ENCODE data around the gene MADCAM1. TPM values are rescaled to one million over a fixed set of nuclear protein-coding genes. Genes with fewer than 3 reads are reported as not detected.
A peak's percentile ranks its signal among the peaks of the same experiment; 100 is the strongest.

The MADCAM1 gene
- total RNA-seq, 2 experiments from 2014 or later, result 0.16 to 0.39 TPM

DNA sequence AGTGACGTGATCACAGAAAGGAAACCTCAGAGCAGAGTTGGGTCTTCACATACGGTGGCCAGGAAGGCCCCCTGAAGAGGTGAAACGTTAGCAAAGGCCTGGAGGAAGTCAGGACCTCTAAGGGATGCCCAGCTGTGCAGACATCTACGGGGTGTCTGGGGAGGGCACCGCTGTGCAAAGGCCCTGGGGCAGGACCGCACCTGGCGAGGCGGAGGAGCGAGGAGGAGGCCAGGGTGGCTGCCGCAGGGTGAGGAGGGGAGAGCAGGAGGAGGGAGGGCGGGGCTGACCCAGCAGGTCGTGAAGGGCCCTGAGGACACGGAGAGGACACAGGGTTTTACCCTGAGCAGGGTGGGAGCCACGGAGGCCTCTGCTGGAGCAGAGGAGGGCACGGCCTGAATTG lies 11.8 kb upstream of the MADCAM1 start:
- ChIA-PET POLR2A (no interaction called here), CTCF (interaction anchor here (1.9 kb wide), 1 partner anchor 26 kb away, joined by 4 read pairs; no protein-coding TSS in a partner anchor)
- ATAC-seq (no peak), DNase-seq (no peak)
- no peak overlapping the region for H3K27ac Mint-ChIP-seq
- peaks cover 14% of the 10 kb centered on the region for H3K27me3 Mint-ChIP-seq (ENCODE audit: low read depth)
- H3K9me3 Mint-ChIP-seq (ENCODE audit: insufficient read depth), result peaks cover 13% of the 10 kb centered on the region
- peaks cover 22% of the 10 kb centered on the region for H3K36me3 Mint-ChIP-seq (ENCODE audit: low read depth)
- H3K4me1 Mint-ChIP-seq (ENCODE audit: low read depth), result peaks cover 5% of the 10 kb centered on the region
- H3K4me3 Mint-ChIP-seq, result no peak overlapping the region

DNA sequence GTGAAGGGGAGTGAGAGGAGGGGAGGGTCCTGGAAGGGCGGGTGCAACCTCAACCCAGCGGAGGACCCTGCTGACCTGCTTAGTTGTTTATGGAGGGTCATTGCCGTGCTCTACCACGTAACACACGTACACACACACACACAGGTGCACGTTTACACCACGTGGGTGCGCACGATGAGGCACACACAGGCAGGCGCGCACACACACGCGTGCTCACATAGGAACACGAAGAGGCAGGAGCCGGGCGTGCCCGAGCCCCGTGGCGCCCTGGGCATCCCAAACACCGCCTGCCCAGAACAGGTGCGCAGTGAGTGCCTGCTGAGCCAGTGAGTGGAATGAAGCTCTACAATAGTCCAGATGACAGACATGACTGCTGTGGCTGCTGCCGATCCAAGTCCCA lies 11.2 kb upstream of the MADCAM1 start:
- ChIA-PET CTCF (interaction anchor here (1.1 kb wide), 1 partner anchor 22 kb away, joined by 4 read pairs; the partner anchor contains the start of gene TPGS1), POLR2A (no interaction called here)
- ATAC-seq, result no peak
- no peak for DNase-seq
- peaks cover 19% of the 10 kb centered on the region for H3K36me3 Mint-ChIP-seq (ENCODE audit: low read depth)
- H3K4me1 Mint-ChIP-seq (ENCODE audit: low read depth), result peaks cover 9% of the 10 kb centered on the region
- H3K27me3 Mint-ChIP-seq (ENCODE audit: low read depth), result peaks cover 14% of the 10 kb centered on the region
- no peak overlapping the region for H3K27ac Mint-ChIP-seq
- no peak overlapping the region for H3K4me3 Mint-ChIP-seq
- peaks cover 13% of the 10 kb centered on the region for H3K9me3 Mint-ChIP-seq (ENCODE audit: insufficient read depth)

DNA sequence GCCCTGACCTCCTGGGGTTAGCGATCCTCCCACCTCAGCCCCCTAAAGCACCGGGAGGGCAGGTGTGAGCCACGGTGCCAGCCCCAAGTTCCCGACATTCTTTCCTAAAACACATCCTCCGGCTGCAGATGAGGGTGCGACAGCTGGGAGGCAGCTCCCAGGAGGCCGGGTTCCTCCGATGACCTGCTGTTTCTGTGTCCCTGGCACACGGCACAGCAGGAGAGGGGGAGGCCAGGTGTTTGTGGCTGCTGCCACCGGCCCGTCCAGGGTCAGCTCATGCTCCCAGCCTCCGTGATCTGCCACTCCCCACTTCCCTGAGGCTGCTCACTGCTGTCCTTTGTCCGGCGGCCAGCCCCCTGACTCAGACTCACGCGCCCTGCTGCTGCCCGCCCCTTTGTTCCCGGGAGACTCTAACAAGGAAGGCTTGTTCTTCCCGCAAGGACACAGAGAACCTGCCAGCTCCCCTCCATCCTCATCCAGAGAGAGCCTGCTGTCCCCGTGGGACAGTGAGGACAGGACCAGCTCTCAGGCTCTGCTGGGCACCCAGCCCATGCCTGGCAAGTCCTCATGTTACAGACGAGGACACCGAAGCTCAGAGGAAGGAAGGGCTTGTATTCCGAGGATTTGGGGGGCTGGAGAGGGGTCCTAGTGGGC lies 10.6 kb upstream of the MADCAM1 start:
- ChIA-PET CTCF (interaction anchor here (1.1 kb wide), 1 partner anchor 21 kb away, joined by 4 read pairs; the partner anchor contains the start of gene TPGS1), POLR2A (no interaction called here)
- ATAC-seq (no peak), DNase-seq (no peak)
- Mint-ChIP-seq H3K4me1 (ENCODE audit: low read depth) (peaks cover 12% of the 10 kb centered on the region), H3K9me3 (ENCODE audit: insufficient read depth) (peaks cover 13% of the 10 kb centered on the region), H3K4me3 (no peak overlapping the region), H3K36me3 (ENCODE audit: low read depth) (peaks cover 12% of the 10 kb centered on the region), H3K27ac (no peak overlapping the region), H3K27me3 (ENCODE audit: low read depth) (peaks cover 8% of the 10 kb centered on the region)

DNA sequence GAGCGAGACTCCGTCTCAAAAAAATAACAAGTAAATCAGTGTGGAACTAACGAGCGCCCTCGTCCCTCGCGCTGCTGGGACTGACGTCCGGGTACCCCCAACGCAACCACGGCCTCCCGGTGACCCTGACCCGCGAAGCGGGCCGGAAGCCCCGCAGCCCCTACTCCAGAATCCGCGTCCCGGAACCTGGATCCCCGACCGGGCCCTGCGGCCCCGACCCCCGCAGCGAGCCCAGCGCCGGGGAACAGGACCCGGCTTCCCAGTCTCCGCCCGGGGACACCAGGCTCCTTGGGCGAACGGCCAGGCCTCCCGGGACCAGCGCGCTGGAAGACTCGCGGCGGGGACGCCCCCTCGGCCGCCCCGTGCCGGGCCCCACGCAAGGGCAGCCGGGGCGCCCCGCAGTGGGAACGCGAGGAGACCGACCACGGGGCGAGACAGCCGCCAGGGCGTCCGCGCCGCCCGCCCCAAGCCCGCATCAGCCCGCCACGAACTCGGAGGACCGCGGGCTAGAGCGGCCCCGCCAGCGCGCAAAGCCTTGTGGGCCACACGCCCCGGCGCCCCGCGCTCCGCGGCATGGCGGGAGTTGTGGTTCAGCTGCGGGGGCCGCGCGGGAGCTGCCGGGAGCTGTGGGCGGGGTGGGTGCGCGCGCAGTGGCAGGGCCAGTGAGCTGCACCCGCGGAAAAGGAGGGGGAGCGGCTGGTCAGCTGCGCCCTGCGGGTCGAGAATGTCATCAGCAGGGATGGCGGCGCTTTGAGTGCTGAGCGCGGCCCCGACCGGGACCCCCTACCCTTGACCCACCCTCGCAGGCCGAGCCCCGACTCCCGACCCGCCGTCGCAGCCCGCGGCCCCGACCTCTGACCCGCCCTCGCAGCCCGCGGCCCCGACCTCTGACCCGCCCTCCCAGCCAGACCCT lies 7.5 kb upstream of the MADCAM1 start:
- Mint-ChIP-seq H3K27me3 (ENCODE audit: low read depth) (peaks cover 4% of the 10 kb centered on the region), H3K4me1 (ENCODE audit: low read depth) (peaks cover 14% of the 10 kb centered on the region), H3K4me3 (peak overlapping the region; percentile 78), H3K9me3 (ENCODE audit: insufficient read depth) (peaks cover 5% of the 10 kb centered on the region), H3K27ac (peak overlapping the region; percentile 89), H3K36me3 (ENCODE audit: low read depth) (peaks cover 4% of the 10 kb centered on the region)
- ChIA-PET CTCF (interaction anchor here (1.0 to 1.8 kb wide), 2 partner anchors 18 to 22 kb away, joined by 9 to 12 read pairs; no protein-coding TSS in a partner anchor), POLR2A (interaction anchor here (0.6 to 1.1 kb wide), 6 partner anchors 18 to 116 kb away, joined by 3 to 6 read pairs (median 4); partner anchors contain the start of gene TPGS1)
- ATAC-seq (peak; percentile 89), DNase-seq (peak; percentile 93)

DNA sequence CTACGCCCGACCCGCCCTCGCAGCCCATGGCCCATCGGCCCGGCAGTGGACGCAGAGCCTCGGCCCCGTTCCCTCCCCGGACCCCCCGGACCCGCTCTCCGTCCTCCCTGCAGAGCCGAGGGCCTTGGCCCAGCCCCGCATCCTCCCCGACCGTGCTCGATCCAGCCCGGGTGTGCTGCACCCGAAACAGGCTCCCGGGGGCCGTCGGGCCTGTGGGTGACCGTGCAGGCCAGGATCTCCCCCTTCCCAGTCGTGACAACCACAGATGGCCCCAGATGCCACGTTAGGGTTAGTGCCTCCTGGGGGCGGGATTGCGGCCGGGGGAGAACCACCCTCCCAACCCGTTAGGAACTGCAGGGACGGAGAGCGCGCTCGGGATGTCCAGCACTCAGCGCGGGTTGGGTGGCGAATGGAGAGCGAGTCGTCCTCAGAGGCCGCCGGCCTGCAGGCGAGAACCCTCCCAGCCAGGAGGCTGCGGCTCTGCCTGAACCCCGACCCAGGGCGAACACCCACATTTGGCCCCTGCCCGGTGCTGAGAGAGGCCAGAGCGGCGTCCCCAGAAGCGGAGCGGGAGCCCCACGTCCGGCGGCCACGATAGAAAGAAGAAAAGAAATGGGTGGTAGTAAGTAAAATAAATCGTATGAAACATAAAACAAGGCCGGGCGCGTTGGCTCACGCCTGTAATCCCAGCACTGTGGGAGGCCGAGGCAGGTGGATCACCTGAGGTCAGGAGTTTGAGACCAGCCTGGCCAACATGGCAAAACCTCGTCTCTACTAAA lies 6.7 kb upstream of the MADCAM1 start:
- H3K4me3 Mint-ChIP-seq, result peak overlapping the region; percentile 75
- H3K27ac Mint-ChIP-seq, result peak overlapping the region; percentile 83

DNA sequence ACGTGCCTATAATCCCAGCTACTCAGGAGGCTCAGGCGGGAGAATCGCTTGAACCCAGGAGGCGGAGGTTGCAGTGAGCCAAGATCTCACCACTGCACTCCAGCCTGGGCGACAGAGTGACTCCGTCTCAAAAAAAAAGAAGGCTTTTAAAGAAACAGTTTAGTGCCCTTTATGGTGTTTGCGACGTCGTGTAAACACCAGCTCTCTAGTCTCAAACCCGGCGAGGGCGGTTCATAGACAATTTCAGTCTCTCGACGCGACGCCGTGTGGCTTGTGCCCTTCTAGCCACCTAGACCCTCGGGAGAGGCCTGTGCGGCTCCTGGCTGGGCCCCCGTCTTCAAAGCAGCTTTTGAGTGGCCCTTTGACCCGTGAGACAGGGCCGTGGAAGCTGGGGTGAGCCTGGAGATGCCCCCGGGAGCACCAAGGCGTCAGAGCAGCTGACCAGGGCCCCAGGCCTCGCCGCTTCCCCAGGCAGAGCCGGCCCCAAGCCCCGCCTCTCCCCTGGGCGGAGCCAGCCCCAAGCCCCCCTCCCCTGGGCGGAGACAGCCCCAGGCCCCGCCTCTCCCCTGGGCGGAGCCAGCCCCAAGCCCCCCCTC lies 5.0 kb upstream of the MADCAM1 start:
- Mint-ChIP-seq H3K27ac (no peak overlapping the region), H3K9me3 (ENCODE audit: insufficient read depth) (peaks cover 5% of the 10 kb centered on the region), H3K4me3 (no peak overlapping the region), H3K36me3 (ENCODE audit: low read depth) (peaks cover 4% of the 10 kb centered on the region), H3K27me3 (ENCODE audit: low read depth) (peaks cover 5% of the 10 kb centered on the region), H3K4me1 (ENCODE audit: low read depth) (peaks cover 14% of the 10 kb centered on the region)
- ATAC-seq (no peak), DNase-seq (no peak)
- POLR2A ChIA-PET, result no interaction called here
- CTCF ChIA-PET, result interaction anchor here (1.6 kb wide), 2 partner anchors 15 to 20 kb away, joined by 7 to 12 read pairs; no protein-coding TSS in a partner anchor

More for the DNA sequence above, 6.7 kb upstream of the MADCAM1 start:
- peak; percentile 29 for ATAC-seq
- no peak for DNase-seq
- Mint-ChIP-seq H3K9me3 (ENCODE audit: insufficient read depth) (peaks cover 5% of the 10 kb centered on the region), H3K4me1 (ENCODE audit: low read depth) (peaks cover 14% of the 10 kb centered on the region), H3K36me3 (ENCODE audit: low read depth) (peaks cover 4% of the 10 kb centered on the region), H3K27me3 (ENCODE audit: low read depth) (peaks cover 4% of the 10 kb centered on the region)
- CTCF ChIA-PET, result interaction anchor here (1.0 to 1.8 kb wide), 2 partner anchors 17 to 21 kb away, joined by 9 to 12 read pairs; no protein-coding TSS in a partner anchor
- POLR2A ChIA-PET, result interaction anchor here (0.7 to 1.1 kb wide), 3 partner anchors 17 to 22 kb away, joined by 4 to 6 read pairs (median 4); partner anchors contain the start of gene TPGS1

GRCh38 chr19:492091-492531 lies 4.2 kb upstream of the MADCAM1 start:
- ChIA-PET CTCF (no interaction called here), POLR2A (no interaction called here)
- Mint-ChIP-seq H3K27ac (no peak overlapping the region), H3K27me3 (ENCODE audit: low read depth) (peaks cover 4% of the 10 kb centered on the region), H3K4me3 (no peak overlapping the region), H3K36me3 (ENCODE audit: low read depth) (peaks cover 4% of the 10 kb centered on the region), H3K9me3 (ENCODE audit: insufficient read depth) (peaks cover 5% of the 10 kb centered on the region), H3K4me1 (ENCODE audit: low read depth) (peaks cover 14% of the 10 kb centered on the region)
- DNase-seq, result no peak
- ATAC-seq, result no peak

DNA sequence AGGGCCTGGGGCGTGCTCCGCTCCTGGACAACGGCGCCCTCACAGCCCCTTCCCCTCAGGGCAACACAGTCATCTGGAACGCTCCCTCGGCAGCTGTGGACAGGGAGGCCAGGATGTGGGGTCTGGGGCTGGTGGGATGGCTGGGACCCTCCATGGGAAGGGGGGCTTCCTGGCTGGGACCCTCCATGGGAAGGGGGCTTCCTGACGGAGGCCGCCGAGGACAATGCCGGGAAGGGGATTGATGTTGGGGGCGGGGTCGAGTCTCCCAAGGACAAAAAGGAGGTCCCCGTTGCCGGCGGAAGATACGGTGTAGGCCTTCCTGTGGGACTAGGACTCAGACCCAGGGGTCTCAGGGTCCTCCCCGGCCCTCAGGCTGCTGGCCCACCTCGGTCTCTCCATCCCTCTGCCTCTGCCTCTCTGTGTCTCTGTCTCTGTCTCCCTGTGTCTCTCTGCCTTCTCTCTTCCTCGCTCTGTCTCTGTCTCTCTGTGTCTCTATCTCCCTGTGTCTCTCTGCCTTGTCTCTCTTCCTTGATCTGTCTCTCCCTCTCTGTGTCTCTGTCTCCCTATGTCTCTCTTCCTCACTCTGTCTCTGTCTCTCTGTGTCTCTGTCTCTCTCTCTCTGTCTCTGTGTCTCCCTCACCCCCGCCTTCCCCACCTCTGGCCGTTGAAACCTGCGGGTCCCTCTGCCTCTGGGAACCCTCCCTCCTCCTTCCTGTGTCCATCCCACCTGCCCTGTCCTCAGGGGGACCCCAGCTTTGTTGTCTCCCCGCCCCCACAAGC lies 2.7 kb upstream of the MADCAM1 start:
- peaks cover 10% of the 10 kb centered on the region for H3K4me1 Mint-ChIP-seq (ENCODE audit: low read depth)
- peaks cover 11% of the 10 kb centered on the region for H3K27me3 Mint-ChIP-seq (ENCODE audit: low read depth)
- no peak overlapping the region for H3K4me3 Mint-ChIP-seq
- H3K36me3 Mint-ChIP-seq (ENCODE audit: low read depth), result peaks cover 1% of the 10 kb centered on the region
- CTCF ChIA-PET, result interaction anchor here (2.4 kb wide), 1 partner anchor 17 kb away, joined by 15 read pairs; no protein-coding TSS in a partner anchor
- H3K27ac Mint-ChIP-seq, result no peak overlapping the region
- POLR2A ChIA-PET, result no interaction called here
- DNase-seq (no peak), ATAC-seq (no peak)
- H3K9me3 Mint-ChIP-seq (ENCODE audit: insufficient read depth), result no peaks in the 10 kb centered on the region

GRCh38 chr19:494171-495080 lies 1.9 kb upstream of the MADCAM1 start:
- ChIA-PET POLR2A (no interaction called here), CTCF (interaction anchor here (1.3 to 2.4 kb wide), 3 partner anchors 10 to 16 kb away, joined by 12 to 32 read pairs (median 15); partner anchors contain the start of gene TPGS1)
- Mint-ChIP-seq H3K9me3 (ENCODE audit: insufficient read depth) (no peaks in the 10 kb centered on the region), H3K4me3 (no peak overlapping the region), H3K36me3 (ENCODE audit: low read depth) (peaks cover under 1% of the 10 kb centered on the region), H3K27ac (no peak overlapping the region), H3K27me3 (ENCODE audit: low read depth) (peaks cover 17% of the 10 kb centered on the region), H3K4me1 (ENCODE audit: low read depth) (peaks cover 10% of the 10 kb centered on the region)
- ATAC-seq (no peak), DNase-seq (no peak)

GRCh38 chr19:495081-495401 lies 1.2 kb upstream of the MADCAM1 start:
- ChIA-PET CTCF (interaction anchor here (1.3 to 2.4 kb wide), 3 partner anchors 10 to 16 kb away, joined by 12 to 32 read pairs (median 15); partner anchors contain the start of gene TPGS1), POLR2A (no interaction called here)
- H3K27me3 Mint-ChIP-seq (ENCODE audit: low read depth), result peaks cover 18% of the 10 kb centered on the region
- H3K27ac Mint-ChIP-seq, result no peak overlapping the region
- H3K36me3 Mint-ChIP-seq (ENCODE audit: low read depth), result no peaks in the 10 kb centered on the region
- peaks cover 5% of the 10 kb centered on the region for H3K4me1 Mint-ChIP-seq (ENCODE audit: low read depth)
- H3K4me3 Mint-ChIP-seq, result no peak overlapping the region
- no peaks in the 10 kb centered on the region for H3K9me3 Mint-ChIP-seq (ENCODE audit: insufficient read depth)
- no peak for ATAC-seq
- no peak for DNase-seq
